NCI-H345 treated with DMSO at 0.1 percent for 48 hours (cell line): ENCODE data around the gene FANK1.
A peak's percentile ranks its signal among the peaks of the same experiment; 100 is the strongest.
"Not testable (repeated sequence)": the region's sequence is repeated elsewhere in the genome, so short reads cannot be mapped to it uniquely, and the experiment has no call there.

Experiments used
- DNase-seq: peaks from one replicate; lab custom pipeline; 2025; ENCODE audit not compliant: unreplicated experiment; lab: John Stamatoyannopoulos, UW

FANK1 gene

DNA sequence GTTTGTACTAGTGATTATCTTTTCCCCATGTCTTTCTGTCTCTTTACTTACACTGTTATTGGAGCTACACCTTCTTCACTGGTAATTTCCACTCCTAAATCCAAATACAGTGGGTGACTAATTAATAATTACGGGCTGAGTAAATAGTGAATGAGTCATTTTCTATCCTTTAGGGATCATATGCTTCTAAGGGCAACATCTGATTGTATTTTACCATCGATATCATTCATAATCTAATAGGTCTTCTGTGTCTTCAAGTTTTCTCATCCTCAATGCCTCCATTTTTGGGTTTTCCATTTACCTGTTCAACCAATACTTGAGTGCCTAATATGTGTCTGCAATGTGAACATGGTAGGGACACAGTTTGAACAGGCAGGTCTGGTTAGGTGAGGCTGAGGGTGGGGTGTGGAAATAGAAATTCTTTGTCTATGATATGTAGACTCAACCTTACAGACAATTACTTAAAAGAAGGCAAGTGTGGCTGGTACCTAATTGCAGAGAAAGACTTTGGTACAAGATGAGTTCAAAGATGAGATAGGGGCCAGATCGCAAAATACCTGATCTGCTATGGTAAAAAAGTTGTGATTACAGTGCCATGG, 9.4 kb upstream of the FANK1 start:
- DNase-seq = no peak

- DNase-seq = not testable (repeated sequence)
These were observed 6.9 kb upstream of the FANK1 start for GRCh38 chr10:125889441-125889840.

- DNase-seq = not testable (repeated sequence)
These were observed 4.0 kb upstream of the FANK1 start for GRCh38 chr10:125892402-125892801.

DNA sequence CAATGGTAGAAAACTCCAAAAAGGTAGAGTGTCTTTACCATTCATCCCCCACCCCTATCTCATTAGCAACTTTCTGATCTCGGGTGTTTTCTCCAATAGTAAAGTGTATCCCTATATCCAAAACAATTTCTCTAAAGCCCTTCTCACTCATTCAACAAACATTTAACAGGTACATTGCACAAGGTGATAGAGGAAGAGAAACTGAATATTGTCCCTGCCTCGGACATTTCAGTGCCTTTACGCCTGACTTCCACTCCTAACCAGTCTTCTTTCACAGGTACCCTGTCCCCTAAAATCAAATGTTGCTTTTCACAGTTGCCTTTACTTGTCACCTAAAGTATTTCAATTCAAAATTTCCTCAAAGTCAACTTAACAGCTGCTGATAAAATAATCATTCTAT, 2.2 kb upstream of the FANK1 start:
- DNase-seq = not testable (repeated sequence)

- not testable (repeated sequence) for DNase-seq
These were observed 955 bp upstream of the FANK1 start for GRCh38 chr10:125895130-125896087.

DNA sequence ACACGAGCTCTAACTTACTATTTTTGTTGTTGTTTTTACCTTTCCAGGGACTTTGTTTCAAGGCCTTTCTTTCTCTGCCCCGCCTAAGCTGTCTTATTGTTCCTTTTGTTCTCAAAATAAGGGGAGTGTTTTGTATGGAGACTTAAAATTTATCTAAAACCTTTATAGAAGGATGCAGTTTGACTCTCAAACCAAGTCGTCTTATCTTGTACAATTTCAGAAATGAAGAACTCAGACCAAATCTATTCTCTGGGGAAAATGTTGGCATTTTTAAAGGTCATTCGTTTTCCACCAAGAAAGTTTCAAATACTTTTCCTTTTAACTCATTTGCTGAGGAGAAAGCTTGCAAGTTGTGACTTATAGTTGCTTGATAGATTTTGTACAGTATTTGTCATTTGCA, 953 bp downstream of the FANK1 start:
- not testable (repeated sequence) for DNase-seq

DNA sequence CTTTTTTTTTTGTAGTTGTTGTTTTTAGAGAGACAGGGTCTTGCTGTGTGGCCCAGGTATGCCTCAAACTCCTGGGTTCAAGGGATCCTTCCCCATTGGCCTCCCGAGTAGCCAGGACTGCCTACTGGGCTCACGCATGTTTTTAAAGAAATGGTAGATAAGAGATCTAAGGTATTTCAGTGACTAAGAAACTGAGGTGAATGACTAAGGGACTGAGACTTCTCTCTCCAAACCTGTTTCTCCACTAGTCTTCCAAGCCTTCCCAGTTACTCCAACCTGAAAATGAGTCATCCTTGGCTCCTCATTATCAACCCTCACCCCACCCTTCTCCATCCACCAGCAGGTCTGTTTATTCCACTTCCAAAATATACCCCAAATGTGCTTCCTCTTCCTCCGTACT, 4.6 kb downstream of the FANK1 start:
- not testable (repeated sequence) for DNase-seq

- not testable (repeated sequence) for DNase-seq
These were observed 6.8 kb downstream of the FANK1 start for GRCh38 chr10:125903135-125903640.

GRCh38 chr10:125905069-125905994, 9.0 kb downstream of the FANK1 start:
- DNase-seq = not testable (repeated sequence)

DNA sequence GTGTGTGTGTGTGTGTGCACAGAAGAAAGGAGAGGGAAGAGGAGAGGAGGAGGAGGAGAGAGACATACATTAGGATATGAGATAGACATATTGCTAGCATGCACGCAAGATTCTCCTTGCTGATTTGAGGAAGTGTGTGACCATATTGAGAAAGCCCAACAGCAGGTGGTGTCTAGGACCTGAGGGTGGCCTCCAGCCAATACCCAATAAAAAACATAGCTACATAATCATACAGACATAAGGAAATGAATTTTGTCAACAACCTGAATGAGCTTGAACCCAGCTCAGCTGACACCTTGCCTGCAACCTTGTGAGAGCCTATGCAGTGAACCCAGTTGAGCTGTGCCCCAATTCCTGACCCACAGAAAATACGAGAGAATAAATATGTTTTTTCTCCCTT, 11.2 kb downstream of the FANK1 start:
- DNase-seq = not testable (repeated sequence)

DNA sequence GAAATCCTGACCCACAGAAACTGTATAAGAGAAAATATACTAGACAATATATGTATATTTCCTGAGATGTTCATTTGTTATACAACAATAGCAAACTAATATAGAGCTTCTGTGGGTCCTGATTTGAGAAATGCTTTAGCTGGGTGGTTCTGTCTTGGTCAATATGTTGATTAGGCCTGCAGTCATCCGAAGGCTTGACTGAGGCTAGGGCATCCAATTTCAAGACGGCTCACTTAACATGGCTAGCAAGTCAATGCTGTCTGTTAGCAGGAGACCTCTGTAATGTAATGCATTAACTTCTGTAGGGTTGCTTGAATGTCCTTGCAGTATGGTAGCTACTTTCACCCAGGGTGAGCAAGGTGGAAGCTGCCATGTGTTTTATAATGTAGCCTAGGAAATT, 12.4 kb downstream of the FANK1 start:
- DNase-seq = not testable (repeated sequence)

DNA sequence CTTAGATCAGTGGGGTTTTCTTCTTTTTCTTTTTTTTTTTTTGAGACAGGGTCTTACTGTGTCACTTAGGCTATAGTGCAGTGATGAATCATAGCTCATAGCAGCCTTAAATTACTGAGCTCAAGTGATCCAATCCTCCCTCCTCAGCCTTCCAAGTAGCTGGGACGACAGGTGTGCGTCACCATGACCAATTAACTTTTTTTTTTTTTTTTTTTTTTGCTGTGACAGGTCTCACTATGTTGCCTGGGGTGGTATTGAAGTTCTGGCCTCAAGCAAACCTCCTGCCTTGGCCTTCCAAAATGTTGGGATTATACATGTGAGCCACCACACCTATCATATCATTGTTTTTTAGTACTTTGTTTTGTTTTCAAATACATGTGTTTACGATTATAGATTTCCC, 13.1 kb downstream of the FANK1 start:
- DNase-seq = not testable (repeated sequence)

DNA sequence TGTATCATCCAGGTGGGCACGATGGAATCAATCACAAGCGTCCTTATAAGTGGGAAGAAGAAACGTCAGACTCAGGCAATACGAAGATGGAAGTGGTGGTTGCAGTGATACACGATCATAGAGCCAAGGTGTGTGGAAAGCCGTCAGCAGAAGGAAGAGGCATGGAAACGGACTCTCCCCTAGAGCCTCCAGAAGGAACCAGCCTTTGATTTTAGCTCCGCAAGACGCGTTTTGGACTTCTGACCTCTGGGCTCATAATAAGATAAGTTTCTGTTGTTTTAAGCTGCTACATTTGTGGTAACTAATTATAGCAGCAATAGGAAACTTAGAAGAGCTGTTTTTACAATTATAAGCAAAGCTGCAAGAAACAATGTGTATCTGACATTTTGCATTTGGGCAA, 14.8 kb downstream of the FANK1 start:
- no peak for DNase-seq

- peak; percentile 65 for DNase-seq
These were observed 15.6 kb downstream of the FANK1 start for GRCh38 chr10:125911990-125912389.

DNA sequence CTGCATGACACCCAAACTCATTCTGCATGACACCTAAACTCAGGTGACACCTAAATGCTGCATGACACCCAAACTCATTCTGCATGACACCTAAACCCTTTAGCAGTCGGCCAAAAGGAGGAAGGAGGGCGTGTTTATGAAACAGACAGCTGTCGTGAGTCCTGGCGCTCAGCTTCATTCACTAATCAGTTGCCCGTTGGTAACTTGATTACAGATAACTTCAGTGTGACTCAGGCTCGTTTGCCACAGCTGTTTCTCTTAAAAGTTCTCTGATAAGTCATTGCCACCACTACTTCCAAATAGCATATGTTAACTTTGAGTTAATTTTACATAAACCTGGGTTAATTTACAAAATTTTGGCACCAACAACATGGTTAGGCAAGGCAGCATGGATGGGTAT, 16.9 kb downstream of the FANK1 start:
- not testable (repeated sequence) for DNase-seq

GRCh38 chr10:125916977-125917376, 20.6 kb downstream of the FANK1 start:
- DNase-seq = no peak

DNA sequence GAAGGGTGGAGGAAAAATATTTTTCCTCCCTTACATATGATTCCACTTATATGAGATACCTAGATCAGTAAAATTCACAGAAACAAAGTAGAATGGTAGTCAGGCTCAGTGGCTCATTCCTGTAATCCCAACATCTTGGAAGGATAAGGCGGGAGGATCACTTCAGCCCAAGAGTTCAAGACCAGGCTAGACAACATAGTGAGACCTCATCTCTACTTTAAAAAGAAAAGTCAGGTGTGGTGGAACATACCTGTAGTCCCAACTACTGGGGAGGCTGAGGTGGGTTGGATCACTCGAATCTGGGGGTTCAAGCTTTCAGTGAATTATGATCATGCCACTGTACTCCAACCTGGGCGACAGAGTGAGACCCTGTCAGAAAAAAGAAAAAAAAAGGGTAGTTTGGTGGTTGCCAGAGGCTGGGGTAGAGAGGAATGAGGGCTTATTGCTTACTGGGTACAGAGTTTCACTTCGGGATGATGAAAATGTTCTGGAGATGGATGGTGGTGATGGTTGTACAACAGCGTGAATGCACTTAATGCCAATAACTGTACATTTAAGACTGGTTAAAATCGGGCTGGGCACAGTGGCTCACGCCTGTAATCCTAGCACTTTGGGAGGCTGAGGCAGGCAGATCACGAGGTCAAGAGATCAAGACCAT, 21.5 kb downstream of the FANK1 start:
- DNase-seq = not testable (repeated sequence)

DNA sequence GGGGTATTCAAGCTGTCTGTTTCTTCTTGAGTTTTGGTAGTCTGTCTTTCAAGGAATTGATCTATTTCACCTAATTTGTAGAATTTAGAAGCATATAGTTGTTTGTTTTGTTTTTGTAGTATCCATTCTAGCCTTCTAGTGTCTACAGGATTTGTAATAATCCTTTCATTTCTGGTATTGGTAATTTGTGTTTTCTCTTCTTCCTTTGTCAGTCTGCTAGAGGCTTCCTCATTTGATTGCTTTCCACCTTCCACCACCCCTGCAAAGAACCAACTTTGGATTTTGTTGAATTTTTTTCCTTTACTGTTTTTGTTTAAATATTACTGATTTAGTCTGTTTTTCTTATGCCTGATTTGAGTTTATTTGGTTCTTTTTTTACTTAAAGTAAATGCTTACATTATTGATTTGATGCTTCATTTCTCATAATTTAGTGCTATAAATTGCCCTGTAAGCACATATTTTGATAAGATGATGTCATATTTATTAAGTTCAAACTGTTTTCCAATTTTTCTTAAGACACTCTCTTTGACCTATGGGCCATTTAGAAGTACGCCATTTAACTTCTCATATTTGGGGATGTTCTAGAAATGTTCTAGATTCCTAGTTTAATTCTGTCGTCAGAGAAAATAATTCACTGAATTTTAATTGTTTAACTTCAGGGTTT, 25.4 kb downstream of the FANK1 start:
- not testable (repeated sequence) for DNase-seq

- DNase-seq = no peak
These were observed 29.0 kb downstream of the FANK1 start for GRCh38 chr10:125925262-125925834.
